ENCODE measurements around the gene SLC22A23.

SLC22A23 gene

GRCh38 chr6:3456395-3456897, 404 bp downstream of the SLC22A23 start:
- peaks cover 0 to 3% of the 10 kb centered on the region in 2 donors for H3K27me3 ChIP-seq (ENCODE audit: control insufficient read depth in 2 of 2, insufficient read depth in 2 of 2, low read length in 2 of 2)
- H3K9ac ChIP-seq (ENCODE audit: low read depth in 1 of 2, low read length in 2 of 2): peak overlapping the region; percentile 76 to 80
- H3K4me3 ChIP-seq (ENCODE audit: low read length in 2 of 2): peak overlapping the region; percentile 89 to 91
- peak overlapping the region; percentile 68 to 72 for H3K27ac ChIP-seq (ENCODE audit: low read depth in 2 of 2, low read length in 2 of 2)
- H3K4me1 ChIP-seq (ENCODE audit: control insufficient read depth in 2 of 2, insufficient read depth in 2 of 2, low read length in 2 of 2): peaks cover 19% of the 10 kb centered on the region in 2 donors
- no peaks in the 10 kb centered on the region for H3K9me3 ChIP-seq (ENCODE audit: control insufficient read depth in 2 of 2, low read length in 2 of 2)
- H3K36me3 ChIP-seq (ENCODE audit: control insufficient read depth in 2 of 2, insufficient read depth in 2 of 2, low read length in 2 of 2): no peaks in the 10 kb centered on the region

DNA sequence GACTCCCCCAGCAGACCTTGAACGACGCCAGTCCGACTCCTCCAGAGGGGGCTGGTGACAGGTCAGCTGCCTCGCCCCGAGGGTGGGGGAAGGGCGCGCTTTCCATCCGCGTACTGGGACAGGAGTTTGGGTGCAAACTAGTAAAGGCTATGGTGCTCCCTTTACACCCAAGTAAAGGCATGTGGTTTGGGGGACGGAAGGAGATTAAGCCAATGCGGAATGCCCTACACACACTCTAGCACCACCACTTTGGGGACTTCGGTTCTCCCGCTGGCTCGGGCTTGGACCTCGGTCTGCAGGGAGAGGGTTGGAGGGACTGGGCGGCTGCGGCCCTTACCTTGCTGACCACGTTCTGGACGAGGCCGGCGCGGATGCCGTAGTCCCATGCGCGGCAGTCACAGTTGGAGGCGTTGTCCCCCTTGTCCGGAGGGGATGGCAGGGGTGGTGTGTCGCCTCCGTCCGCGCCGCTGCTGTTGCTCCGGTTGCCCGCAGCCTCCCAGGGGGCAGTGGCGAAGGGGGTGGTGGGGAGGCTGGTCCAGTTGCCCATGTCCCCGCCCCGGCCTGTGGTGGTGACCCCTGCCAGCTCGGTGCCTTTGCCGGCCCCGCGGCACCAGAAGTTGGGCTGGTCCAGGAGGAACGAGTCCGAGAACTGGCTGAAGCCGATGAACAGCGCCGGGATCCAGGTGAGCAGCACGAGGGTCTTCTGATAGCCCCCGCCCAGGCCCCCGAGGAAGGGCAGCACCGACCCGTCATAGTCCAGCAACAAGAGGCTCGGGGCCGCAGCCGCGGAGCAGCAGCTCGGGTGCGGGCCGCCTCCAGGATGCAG, 1.1 kb downstream of the SLC22A23 start:
- H3K27me3 ChIP-seq (ENCODE audit: control insufficient read depth in 2 of 2, insufficient read depth in 2 of 2, low read length in 2 of 2): peaks cover 0 to 3% of the 10 kb centered on the region in 2 donors
- peak overlapping the region; percentile 68 to 72 for H3K27ac ChIP-seq (ENCODE audit: low read depth in 2 of 2, low read length in 2 of 2)
- peaks cover 19% of the 10 kb centered on the region in 2 donors for H3K4me1 ChIP-seq (ENCODE audit: control insufficient read depth in 2 of 2, insufficient read depth in 2 of 2, low read length in 2 of 2)
- H3K36me3 ChIP-seq (ENCODE audit: control insufficient read depth in 2 of 2, insufficient read depth in 2 of 2, low read length in 2 of 2): no peaks in the 10 kb centered on the region
- no peaks in the 10 kb centered on the region for H3K9me3 ChIP-seq (ENCODE audit: control insufficient read depth in 2 of 2, low read length in 2 of 2)
- H3K9ac ChIP-seq (ENCODE audit: low read depth in 1 of 2, low read length in 2 of 2): peak overlapping the region; percentile 76 to 80
- H3K4me3 ChIP-seq (ENCODE audit: low read length in 2 of 2): peak overlapping the region; percentile 89 to 91

GRCh38 chr6:3455147-3455568, 1.7 kb downstream of the SLC22A23 start:
- peak overlapping the region; percentile 68 to 72 for H3K27ac ChIP-seq (ENCODE audit: low read depth in 2 of 2, low read length in 2 of 2)
- peaks cover 0 to 3% of the 10 kb centered on the region in 2 donors for H3K27me3 ChIP-seq (ENCODE audit: control insufficient read depth in 2 of 2, insufficient read depth in 2 of 2, low read length in 2 of 2)
- peak overlapping the region; percentile 76 to 80 for H3K9ac ChIP-seq (ENCODE audit: low read depth in 1 of 2, low read length in 2 of 2)
- H3K4me1 ChIP-seq (ENCODE audit: control insufficient read depth in 2 of 2, insufficient read depth in 2 of 2, low read length in 2 of 2): peaks cover 19% of the 10 kb centered on the region in 2 donors
- no peaks in the 10 kb centered on the region for H3K36me3 ChIP-seq (ENCODE audit: control insufficient read depth in 2 of 2, insufficient read depth in 2 of 2, low read length in 2 of 2)
- H3K9me3 ChIP-seq (ENCODE audit: control insufficient read depth in 2 of 2, low read length in 2 of 2): no peaks in the 10 kb centered on the region
- H3K4me3 ChIP-seq (ENCODE audit: low read length in 2 of 2): peak overlapping the region; percentile 89 to 91

DNA sequence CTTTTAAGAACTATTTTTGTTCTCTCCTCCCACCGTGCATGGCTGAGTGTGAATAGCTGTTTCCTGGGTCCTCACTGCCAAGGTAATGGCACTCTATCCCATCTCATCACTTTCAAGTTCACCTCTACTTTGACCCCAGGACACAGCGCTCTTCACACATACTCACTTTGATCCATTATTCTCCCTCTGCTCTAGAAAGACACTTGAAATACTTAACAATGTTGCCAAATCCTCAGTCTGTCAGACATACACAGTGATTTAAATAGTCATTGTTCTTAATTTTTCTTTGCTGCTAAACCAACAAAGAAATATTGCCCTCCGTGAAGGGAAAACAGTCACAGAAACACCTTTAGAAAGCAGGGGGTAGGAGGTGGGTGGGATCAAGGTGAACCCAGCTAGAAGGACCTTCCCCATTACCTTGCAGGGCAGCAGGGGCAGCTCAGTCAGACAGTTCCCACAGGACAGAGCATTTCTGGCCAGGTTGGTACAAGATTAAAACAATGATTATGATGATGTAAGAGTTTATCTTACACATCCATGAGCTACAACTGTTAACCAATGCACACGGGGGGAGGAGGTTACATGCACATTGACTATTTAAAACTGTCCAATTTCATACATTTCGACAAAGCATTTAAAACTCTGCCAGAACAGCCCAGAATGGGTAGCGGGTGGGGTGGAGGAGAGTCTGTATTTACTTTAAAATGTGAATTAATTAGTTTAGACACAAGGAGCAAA, 2.4 kb downstream of the SLC22A23 start:
- H3K4me3 ChIP-seq (ENCODE audit: low read length in 2 of 2): peak overlapping the region; percentile 89 to 91
- H3K36me3 ChIP-seq (ENCODE audit: control insufficient read depth in 2 of 2, insufficient read depth in 2 of 2, low read length in 2 of 2): no peaks in the 10 kb centered on the region
- peak overlapping the region in 1 of 2 donors; percentile 4 for H3K27ac ChIP-seq (ENCODE audit: low read depth in 2 of 2, low read length in 2 of 2)
- no peaks in the 10 kb centered on the region for H3K9me3 ChIP-seq (ENCODE audit: control insufficient read depth in 2 of 2, low read length in 2 of 2)
- peaks cover 19% of the 10 kb centered on the region in 2 donors for H3K4me1 ChIP-seq (ENCODE audit: control insufficient read depth in 2 of 2, insufficient read depth in 2 of 2, low read length in 2 of 2)
- peak overlapping the region; percentile 27 to 80 for H3K9ac ChIP-seq (ENCODE audit: low read depth in 1 of 2, low read length in 2 of 2)
- H3K27me3 ChIP-seq (ENCODE audit: control insufficient read depth in 2 of 2, insufficient read depth in 2 of 2, low read length in 2 of 2): peaks cover 0 to 3% of the 10 kb centered on the region in 2 donors

DNA sequence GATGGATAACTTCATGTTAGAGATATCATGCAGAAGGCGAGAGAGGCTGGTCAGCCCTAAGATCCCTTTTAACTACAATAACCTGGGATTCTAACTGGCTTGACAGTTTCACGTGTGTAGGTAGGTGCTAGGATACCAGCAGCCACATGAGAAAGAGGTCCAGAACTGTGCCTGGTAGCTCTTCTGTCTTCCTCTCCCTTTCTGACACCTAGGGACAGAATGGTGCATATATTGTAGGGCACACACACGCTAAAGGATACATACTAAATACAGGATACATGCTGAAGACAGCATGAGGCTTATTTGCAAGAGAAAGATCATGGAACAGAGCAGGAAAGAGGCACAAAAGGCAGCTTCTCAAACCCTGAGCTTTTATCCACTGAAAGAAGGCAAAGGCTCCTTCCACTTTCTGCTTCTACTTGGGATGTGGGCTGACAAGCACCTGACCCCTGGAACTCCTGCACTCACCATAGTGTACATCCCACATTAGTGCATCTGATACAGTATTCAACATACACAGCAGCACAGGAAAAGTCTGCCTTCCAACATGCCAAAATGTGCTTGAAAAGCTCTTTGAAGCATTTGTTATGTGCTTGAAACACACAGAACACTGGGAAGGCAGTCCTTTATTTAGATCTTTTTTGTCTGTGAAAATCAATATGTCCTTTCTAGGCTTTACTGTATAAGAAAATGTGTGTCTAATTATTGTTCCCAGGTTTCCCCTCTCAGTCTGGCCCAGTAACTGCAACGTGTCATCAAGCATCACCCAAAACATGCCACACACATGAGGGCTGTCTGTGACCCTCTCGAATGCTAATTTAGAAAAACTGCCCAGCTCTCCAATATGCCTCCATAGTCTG, 3.2 kb downstream of the SLC22A23 start:
- Histone ChIP-seq H3K9ac (ENCODE audit: low read depth in 1 of 2, low read length in 2 of 2) (peak overlapping the region; percentile 27 to 80), H3K4me1 (ENCODE audit: control insufficient read depth in 2 of 2, insufficient read depth in 2 of 2, low read length in 2 of 2) (peaks cover 19% of the 10 kb centered on the region in 2 donors), H3K4me3 (ENCODE audit: low read length in 2 of 2) (peak overlapping the region; percentile 89 to 91), H3K9me3 (ENCODE audit: control insufficient read depth in 2 of 2, low read length in 2 of 2) (no peaks in the 10 kb centered on the region), H3K36me3 (ENCODE audit: control insufficient read depth in 2 of 2, insufficient read depth in 2 of 2, low read length in 2 of 2) (no peaks in the 10 kb centered on the region), H3K27me3 (ENCODE audit: control insufficient read depth in 2 of 2, insufficient read depth in 2 of 2, low read length in 2 of 2) (peaks cover 0 to 3% of the 10 kb centered on the region in 2 donors), H3K27ac (ENCODE audit: low read depth in 2 of 2, low read length in 2 of 2) (no peak overlapping the region)

- Histone ChIP-seq H3K27ac (ENCODE audit: low read depth in 2 of 2, low read length in 2 of 2) (no peak overlapping the region), H3K4me1 (ENCODE audit: control insufficient read depth in 2 of 2, insufficient read depth in 2 of 2, low read length in 2 of 2) (peaks cover 15 to 17% of the 10 kb centered on the region in 2 donors), H3K9me3 (ENCODE audit: control insufficient read depth in 2 of 2, low read length in 2 of 2) (no peaks in the 10 kb centered on the region), H3K36me3 (ENCODE audit: control insufficient read depth in 2 of 2, insufficient read depth in 2 of 2, low read length in 2 of 2) (no peaks in the 10 kb centered on the region), H3K4me3 (ENCODE audit: low read length in 2 of 2) (no peak overlapping the region), H3K27me3 (ENCODE audit: control insufficient read depth in 2 of 2, insufficient read depth in 2 of 2, low read length in 2 of 2) (peaks cover 0 to 3% of the 10 kb centered on the region in 2 donors), H3K9ac (ENCODE audit: low read depth in 1 of 2, low read length in 2 of 2) (no peak overlapping the region)
Measured at GRCh38 chr6:3451498-3451897, 5.4 kb downstream of the SLC22A23 start.

GRCh38 chr6:3450888-3451287, 6.0 kb downstream of the SLC22A23 start:
- H3K27me3 ChIP-seq (ENCODE audit: control insufficient read depth in 2 of 2, insufficient read depth in 2 of 2, low read length in 2 of 2): peaks cover 0 to 3% of the 10 kb centered on the region in 2 donors
- no peaks in the 10 kb centered on the region for H3K9me3 ChIP-seq (ENCODE audit: control insufficient read depth in 2 of 2, low read length in 2 of 2)
- H3K4me1 ChIP-seq (ENCODE audit: control insufficient read depth in 2 of 2, insufficient read depth in 2 of 2, low read length in 2 of 2): peaks cover 16 to 20% of the 10 kb centered on the region in 2 donors
- no peaks in the 10 kb centered on the region for H3K36me3 ChIP-seq (ENCODE audit: control insufficient read depth in 2 of 2, insufficient read depth in 2 of 2, low read length in 2 of 2)
- H3K27ac ChIP-seq (ENCODE audit: low read depth in 2 of 2, low read length in 2 of 2): no peak overlapping the region
- no peak overlapping the region for H3K4me3 ChIP-seq (ENCODE audit: low read length in 2 of 2)
- H3K9ac ChIP-seq (ENCODE audit: low read depth in 1 of 2, low read length in 2 of 2): no peak overlapping the region

GRCh38 chr6:3449750-3450305, 7.0 kb downstream of the SLC22A23 start:
- Histone ChIP-seq H3K9ac (ENCODE audit: low read depth in 1 of 2, low read length in 2 of 2) (no peak overlapping the region), H3K4me1 (ENCODE audit: control insufficient read depth in 2 of 2, insufficient read depth in 2 of 2, low read length in 2 of 2) (peaks cover 12 to 20% of the 10 kb centered on the region in 2 donors), H3K9me3 (ENCODE audit: control insufficient read depth in 2 of 2, low read length in 2 of 2) (no peaks in the 10 kb centered on the region), H3K4me3 (ENCODE audit: low read length in 2 of 2) (no peak overlapping the region), H3K36me3 (ENCODE audit: control insufficient read depth in 2 of 2, insufficient read depth in 2 of 2, low read length in 2 of 2) (no peaks in the 10 kb centered on the region), H3K27me3 (ENCODE audit: control insufficient read depth in 2 of 2, insufficient read depth in 2 of 2, low read length in 2 of 2) (peaks cover 0 to 3% of the 10 kb centered on the region in 2 donors), H3K27ac (ENCODE audit: low read depth in 2 of 2, low read length in 2 of 2) (no peak overlapping the region)

DNA sequence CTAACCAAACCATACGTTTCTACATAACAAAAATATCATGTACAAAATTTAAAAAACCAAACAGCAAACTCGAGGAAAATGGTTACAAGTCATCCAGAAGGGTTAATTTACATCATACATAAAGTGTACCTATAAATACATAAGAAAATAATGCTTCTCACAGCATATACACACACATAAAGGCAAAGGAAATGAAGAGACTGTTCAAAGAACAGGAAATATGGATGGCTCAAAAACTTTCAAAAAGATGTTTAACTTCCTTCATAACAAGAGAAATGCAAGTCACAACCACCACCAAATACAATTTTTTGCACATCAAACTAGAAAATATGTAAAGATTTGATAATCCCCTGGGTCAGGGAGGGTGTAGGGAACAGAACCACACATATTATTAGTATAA, 7.5 kb downstream of the SLC22A23 start:
- H3K4me1 ChIP-seq (ENCODE audit: control insufficient read depth in 2 of 2, insufficient read depth in 2 of 2, low read length in 2 of 2): peaks cover 12 to 21% of the 10 kb centered on the region in 2 donors
- H3K27ac ChIP-seq (ENCODE audit: low read depth in 2 of 2, low read length in 2 of 2): no peak overlapping the region
- H3K9me3 ChIP-seq (ENCODE audit: control insufficient read depth in 2 of 2, low read length in 2 of 2): no peaks in the 10 kb centered on the region
- peaks cover 0 to 3% of the 10 kb centered on the region in 2 donors for H3K27me3 ChIP-seq (ENCODE audit: control insufficient read depth in 2 of 2, insufficient read depth in 2 of 2, low read length in 2 of 2)
- no peak overlapping the region for H3K9ac ChIP-seq (ENCODE audit: low read depth in 1 of 2, low read length in 2 of 2)
- no peaks in the 10 kb centered on the region for H3K36me3 ChIP-seq (ENCODE audit: control insufficient read depth in 2 of 2, insufficient read depth in 2 of 2, low read length in 2 of 2)
- no peak overlapping the region for H3K4me3 ChIP-seq (ENCODE audit: low read length in 2 of 2)

Measured in mucosa of rectum (tissue), 2 donors.